K562 (cell line): Measurements from ENCODE around the gene PPT2. TPM values are rescaled to one million over a fixed set of nuclear protein-coding genes. Genes with fewer than 3 reads are reported as not detected.

Experiments
- AFF1 ChIP-seq, 2 experiments: fragments of 450-650 bp; IDR thresholded peaks; 2 replicates each; pipeline ENCODE4 v1.6.1; 2018; ENCODE audit warnings: mild to moderate bottlenecking in 2 of 2, low read depth in 1 of 2; ENCODE audit not compliant: partially characterized antibody in 2 of 2
- ARNT ChIP-seq, 2 experiments: fragments of 450-650 bp; IDR thresholded peaks; 2 replicates each; pipeline ENCODE4 v1.6.1; 2016; ENCODE audit warnings: mild to moderate bottlenecking in 1 of 2
- FOXA3 ChIP-seq, 2 experiments: fragments of 450-650 bp in 1 of 2; sonication (generic) in 1 of 2; formaldehyde crosslinking; IDR thresholded peaks in 1 of 2; conservative IDR thresholded peaks in 1 of 2; 2 replicates each; pipeline versions ENCODE4 v1.4.0 to v1.8.0; 2020 to 2022; ENCODE audit warnings: mild to moderate bottlenecking in 2 of 2, missing genetic modification reagents in 1 of 2
- FOXM1 ChIP-seq, 2 experiments: fragments of 450-650 bp in 1 of 2; sonication (generic) in 1 of 2; formaldehyde crosslinking in 1 of 2; IDR thresholded peaks; 2 replicates each; pipeline versions ENCODE4 v1.6.1 to v1.9.0; 2017 to 2022; ENCODE audit warnings: low read depth in 2 of 2, mild to moderate bottlenecking in 2 of 2, missing genetic modification reagents in 1 of 2, moderate library complexity in 1 of 2
- GATAD2A ChIP-seq: fragments of 450-650 bp; IDR thresholded peaks from 2 replicates; pipeline ENCODE4 v1.6.1; 2017
- HMGN3 ChIP-seq: IDR thresholded peaks from 2 replicates; pipeline ENCODE4 v1.6.1; 2011; ENCODE audit warnings: borderline replicate concordance, low read depth, mild to moderate bottlenecking, mixed read lengths, low read length; ENCODE audit not compliant: insufficient read length; ENCODE audit errors: extremely low read depth
- SMAD3 ChIP-seq: fragments of 450-650 bp; formaldehyde crosslinking; conservative IDR thresholded peaks from 2 replicates; pipeline ENCODE4 v1.4.0; 2020; ENCODE audit warnings: mild to moderate bottlenecking
- SMAD4 ChIP-seq: fragments of 250-450 bp; sonication (Bioruptor Pico); conservative IDR thresholded peaks from 2 replicates; pipeline ENCODE4 v1.8.0; 2021; ENCODE audit warnings: inconsistent platforms, mild to moderate bottlenecking, moderate library complexity
- TEAD4 ChIP-seq, 2 experiments: sonication (generic) in 1 of 2; formaldehyde crosslinking in 1 of 2; IDR thresholded peaks; 2 replicates each; pipeline versions ENCODE4 v1.6.1 to v1.8.0; 2012 to 2022; ENCODE audit warnings: borderline replicate concordance in 1 of 2, inconsistent platforms in 1 of 2, low read length in 1 of 2, mild to moderate bottlenecking in 1 of 2, missing genetic modification reagents in 1 of 2
- TRIM25 ChIP-seq: fragments of 450-650 bp; IDR thresholded peaks from 2 replicates; pipeline ENCODE4 v1.7.0; 2016; ENCODE audit warnings: borderline replicate concordance
- TRIM28 ChIP-seq: fragments of 450-650 bp; IDR thresholded peaks from 2 replicates; pipeline ENCODE4 v1.6.1; 2017
- UBTF ChIP-seq, 2 experiments: IDR thresholded peaks; 2 replicates each; pipeline ENCODE4 v1.6.1; 2012; ENCODE audit warnings: improper control_type of control experiment in 2 of 2, low read depth in 2 of 2, low read length in 2 of 2, borderline replicate concordance in 1 of 2
- ZFX ChIP-seq: sonication (generic); formaldehyde crosslinking; IDR thresholded peaks from 2 replicates; pipeline ENCODE4 v1.8.0; 2022; ENCODE audit warnings: mild to moderate bottlenecking, missing genetic modification reagents, moderate library complexity
- ZNF174 ChIP-seq: fragments of 250-450 bp; sonication (Bioruptor Pico); IDR thresholded peaks from 2 replicates; pipeline ENCODE4 v1.4.0; 2020; ENCODE audit warnings: mild to moderate bottlenecking
- polyA plus RNA-seq, 8 experiments: library from polyadenylated mRNA; depleted of rRNA in 4 of 8; stranded (reverse) in 5 of 8; unstranded in 3 of 8; fragments of >200 nt; fragmentation: Nextera tagmentation in 2 of 8; fragmentation: Illumina TruSeq in 1 of 8; extraction: Ambion mirVana in 2 of 8; extraction: Trizol in 1 of 8; gene quantifications; 2 replicates each; pipeline versions ENCODE4 v1.2.1 to v1.2.3, GENCODE V29; 2011 to 2014; ENCODE audit warnings: inconsistent platforms in 1 of 8, missing spikeins in 1 of 8
- total RNA-seq, 7 experiments: library from RNA; depleted of rRNA in 6 of 7; stranded (reverse); fragments of >200 nt in 6 of 7; fragmentation: Illumina TruSeq in 2 of 7; extraction: Trizol in 2 of 7; gene quantifications; 2 replicates each; pipeline versions ENCODE4 v1.2.1 to v1.2.3, GENCODE V29; 2011 to 2021; ENCODE audit warnings: low replicate concordance in 1 of 7
- TF ChIP-seq, protein P1 (sequence below): fragments of 450-650 bp; conservative IDR thresholded peaks from 2 replicates; pipeline ENCODE4 v1.6.1; 2016; ENCODE audit warnings: missing genetic modification characterization, low read depth, mild to moderate bottlenecking, missing compliant biosample characterization, moderate library complexity

The PPT2 gene
- total and polyA plus RNA-seq, 9 of the 15 experiments (the other 6 are each of a cell fraction or from before 2014, with no cell fraction given): 27.4 to 98.8 (median 69.9) TPM

GRCh38 chr6:32131439-32131948, 22.4 kb upstream of the PPT2 start (continued):
- TF ChIP-seq AFF1 (IDR thresholded peaks at IDR 0.05; ENCODE audit: low read depth in 1 of 2, partially characterized antibody in 2 of 2): peak in 1 of 2 experiments; percentile 79
- TF ChIP-seq, protein P1, sequence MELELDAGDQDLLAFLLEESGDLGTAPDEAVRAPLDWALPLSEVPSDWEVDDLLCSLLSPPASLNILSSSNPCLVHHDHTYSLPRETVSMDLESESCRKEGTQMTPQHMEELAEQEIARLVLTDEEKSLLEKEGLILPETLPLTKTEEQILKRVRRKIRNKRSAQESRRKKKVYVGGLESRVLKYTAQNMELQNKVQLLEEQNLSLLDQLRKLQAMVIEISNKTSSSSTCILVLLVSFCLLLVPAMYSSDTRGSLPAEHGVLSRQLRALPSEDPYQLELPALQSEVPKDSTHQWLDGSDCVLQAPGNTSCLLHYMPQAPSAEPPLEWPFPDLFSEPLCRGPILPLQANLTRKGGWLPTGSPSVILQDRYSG (tag): 0 out of 2 replicates have a peak, but pooled peaks have one; percentile 46
- TF ChIP-seq GATAD2A: peak; percentile 69; the same call in 1 of the 2 replicates
- peak; percentile 71; the same call in 1 of the 2 replicates for TF ChIP-seq SMAD3
- TF ChIP-seq ARNT (IDR thresholded peaks at IDR 0.05): peak; percentile 98 to 99
- peak; percentile 100 for TF ChIP-seq HMGN3
- TF ChIP-seq ZNF174 (CRISPR knock-in tag): no peak
- TF ChIP-seq SMAD4 (CRISPR knock-in tag): peak; percentile 94
- TF ChIP-seq ZFX: 0 out of 2 replicates have a peak, but pooled peaks have one; percentile 18
- TF ChIP-seq TEAD4 (IDR thresholded peaks at IDR 0.05; ENCODE audit: low read length): peak; percentile 99
- no peak for TF ChIP-seq TEAD4 (CRISPR knock-in tag; IDR thresholded peaks at IDR 0.05; ENCODE audit: borderline replicate concordance)
- TF ChIP-seq FOXM1 (IDR thresholded peaks at IDR 0.05; ENCODE audit: low read depth): peak; percentile 98
- TF ChIP-seq FOXM1 (CRISPR knock-in tag; IDR thresholded peaks at IDR 0.05; ENCODE audit: low read depth): no peak
- TF ChIP-seq TRIM25: peak; percentile 95; the same call in 1 of the 2 replicates
- peak in 1 of 2 experiments; percentile 57; a peak in 1 of 4 replicates for TF ChIP-seq FOXA3 (CRISPR knock-in tag; conservative IDR thresholded peaks at IDR 0.05 in 1 of 2, IDR thresholded peaks at IDR 0.05 in 1 of 2)
- TF ChIP-seq UBTF (IDR thresholded peaks at IDR 0.05; ENCODE audit: borderline replicate concordance in 1 of 2, low read depth in 2 of 2, low read length in 2 of 2): no peak
- TF ChIP-seq TRIM28: peak; percentile 75
